Measurements from ENCODE around the gene QSOX2.

QSOX2 gene

GRCh38 chr9:136278894-136279293 lies 33.3 kb upstream of the QSOX2 start:
- H3K27me3 ChIP-seq (replicated peaks; ENCODE audit: control insufficient read depth, insufficient read depth, low read length), result peaks cover 2% of the 10 kb centered on the region; the same call in 1 of the 2 replicates
- no peak for TF ChIP-seq CTCF (IDR thresholded peaks at IDR 0.05; ENCODE audit: insufficient read depth, low read length, poor library complexity, severe bottlenecking)
- no peak overlapping the region for H3K4me3 ChIP-seq (replicated peaks; ENCODE audit: low read depth, low read length)
- DNase-seq (ENCODE audit: extremely low read depth, insufficient read length), result no peak
- no peaks in the 10 kb centered on the region for H3K36me3 ChIP-seq (ENCODE audit: control insufficient read depth, insufficient read depth, low read length)

GRCh38 chr9:136278221-136278620 lies 32.6 kb upstream of the QSOX2 start:
- no peak for DNase-seq (ENCODE audit: extremely low read depth, insufficient read length)
- Histone ChIP-seq H3K27me3 (replicated peaks; ENCODE audit: control insufficient read depth, insufficient read depth, low read length) (peaks cover 2% of the 10 kb centered on the region; the same call in 1 of the 2 replicates), H3K4me3 (replicated peaks; ENCODE audit: low read depth, low read length) (no peak overlapping the region), H3K36me3 (ENCODE audit: control insufficient read depth, insufficient read depth, low read length) (no peaks in the 10 kb centered on the region)
- TF ChIP-seq CTCF (IDR thresholded peaks at IDR 0.05; ENCODE audit: insufficient read depth, low read length, poor library complexity, severe bottlenecking), result no peak

- Histone ChIP-seq H3K36me3 (ENCODE audit: control insufficient read depth, insufficient read depth, low read length) (no peaks in the 10 kb centered on the region), H3K27me3 (replicated peaks; ENCODE audit: control insufficient read depth, insufficient read depth, low read length) (peaks cover 2% of the 10 kb centered on the region; the same call in 1 of the 2 replicates), H3K4me3 (replicated peaks; ENCODE audit: low read depth, low read length) (no peak overlapping the region)
- no peak for TF ChIP-seq CTCF (IDR thresholded peaks at IDR 0.05; ENCODE audit: insufficient read depth, low read length, poor library complexity, severe bottlenecking)
- no peak for DNase-seq (ENCODE audit: extremely low read depth, insufficient read length)
Measured at GRCh38 chr9:136277746-136278145, 32.1 kb upstream of the QSOX2 start.

- no peak for TF ChIP-seq CTCF (IDR thresholded peaks at IDR 0.05; ENCODE audit: insufficient read depth, low read length, poor library complexity, severe bottlenecking)
- H3K27me3 ChIP-seq (replicated peaks; ENCODE audit: control insufficient read depth, insufficient read depth, low read length), result peaks cover 2% of the 10 kb centered on the region; the same call in 1 of the 2 replicates
- no peak for DNase-seq (ENCODE audit: extremely low read depth, insufficient read length)
Measured at GRCh38 chr9:136276716-136277115, 31.1 kb upstream of the QSOX2 start.

GRCh38 chr9:136275655-136276429 lies 30.2 kb upstream of the QSOX2 start:
- H3K27me3 ChIP-seq (replicated peaks; ENCODE audit: control insufficient read depth, insufficient read depth, low read length), result peaks cover 2% of the 10 kb centered on the region; the same call in 1 of the 2 replicates
- H3K36me3 ChIP-seq (ENCODE audit: control insufficient read depth, insufficient read depth, low read length), result no peaks in the 10 kb centered on the region
- no peak for DNase-seq (ENCODE audit: extremely low read depth, insufficient read length)
- TF ChIP-seq CTCF (IDR thresholded peaks at IDR 0.05; ENCODE audit: insufficient read depth, low read length, poor library complexity, severe bottlenecking), result no peak
- no peak overlapping the region for H3K4me3 ChIP-seq (replicated peaks; ENCODE audit: low read depth, low read length)

More at GRCh38 chr9:136276716-136277115, 31.1 kb upstream of the QSOX2 start:
- Histone ChIP-seq H3K4me3 (replicated peaks; ENCODE audit: low read depth, low read length) (no peak overlapping the region), H3K36me3 (ENCODE audit: control insufficient read depth, insufficient read depth, low read length) (no peaks in the 10 kb centered on the region)
